ENCODE results near the gene MRPL4. TPM values are rescaled to one million over a fixed set of nuclear protein-coding genes. Genes with fewer than 3 reads are reported as not detected.
"Not testable (repeated sequence)": the region's sequence is repeated elsewhere in the genome, so short reads cannot be mapped to it uniquely, and the experiment has no call there.

The MRPL4 gene
- total RNA-seq, 4 donors from 2014 or later, result 18.2 to 56.9 (median 31.1) TPM

DNA sequence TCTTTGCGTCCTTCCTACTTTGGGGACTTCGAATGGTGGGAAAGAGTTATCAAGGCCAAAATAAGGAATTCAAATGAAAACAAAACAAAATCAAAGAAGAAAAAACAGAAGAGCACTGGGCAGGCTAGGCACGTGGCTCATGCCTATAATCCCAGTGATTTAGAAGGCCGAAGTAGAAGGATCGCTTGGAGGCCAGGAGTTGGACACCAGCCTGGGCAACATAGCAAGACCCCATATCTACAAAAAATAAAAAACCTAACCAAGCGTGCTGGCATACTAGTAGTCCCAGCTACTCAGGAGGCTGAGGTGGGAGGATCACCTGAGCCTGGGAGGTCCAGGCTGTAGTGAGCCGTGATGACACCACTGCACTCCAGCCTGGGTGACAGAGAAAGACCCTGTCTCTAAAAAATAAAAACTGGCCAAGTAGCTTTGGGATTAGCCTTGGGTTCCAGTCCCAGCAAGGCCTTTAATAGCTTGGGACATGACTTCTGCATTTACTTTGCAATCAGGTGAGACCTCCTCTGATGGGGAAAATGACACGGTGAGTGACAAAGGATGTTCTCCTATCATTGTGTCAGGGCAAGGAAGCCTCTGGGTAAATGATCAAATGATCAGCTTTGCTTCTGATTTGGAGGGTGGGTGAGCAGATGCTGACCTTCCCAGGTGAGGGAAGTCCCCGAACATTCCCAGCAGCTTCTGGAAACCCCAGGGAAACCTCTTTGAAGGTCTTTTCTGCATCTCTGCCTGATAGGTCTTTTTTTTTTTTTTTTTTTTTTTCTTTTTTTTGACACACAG is 26.0 kb downstream of the MRPL4 start:
- H3K4me1 ChIP-seq, result no peaks in the 10 kb centered on the region
- no peak overlapping the region for H3K27ac ChIP-seq
- no peak overlapping the region for H3K4me3 ChIP-seq
- no peak for TF ChIP-seq POLR2A (IDR thresholded peaks at IDR 0.05)
- no peak for DNase-seq
- no peaks in the 10 kb centered on the region for H3K9me3 ChIP-seq
- intact Hi-C loops (cut with DNase I; ENCODE audit: low total_unique reads), result no loop called here
- no peaks in the 10 kb centered on the region for H3K27me3 ChIP-seq
- no peaks in the 10 kb centered on the region for H3K36me3 ChIP-seq

DNA sequence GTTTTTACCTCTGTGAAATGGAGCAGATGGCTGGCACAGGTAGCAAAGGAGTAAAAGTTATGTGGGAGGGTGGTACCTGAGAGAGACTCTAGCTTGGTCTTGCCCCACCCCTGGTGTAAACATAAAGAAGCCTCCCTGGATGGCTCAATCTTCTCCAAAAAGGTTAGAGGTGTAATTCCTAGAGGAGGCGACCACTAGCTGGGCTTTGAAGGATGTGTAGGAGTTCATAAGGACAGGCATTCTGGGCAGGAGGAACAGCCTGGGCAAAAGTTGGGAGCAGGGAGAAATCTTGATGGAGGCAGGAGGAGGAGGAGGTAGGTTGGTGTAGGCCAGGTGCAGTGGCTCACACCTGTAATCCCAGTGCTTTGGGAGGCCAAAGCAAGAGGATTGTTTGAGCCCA is 26.9 kb downstream of the MRPL4 start:
- TF ChIP-seq POLR2A (IDR thresholded peaks at IDR 0.05), result no peak
- TF ChIP-seq, protein P1, sequence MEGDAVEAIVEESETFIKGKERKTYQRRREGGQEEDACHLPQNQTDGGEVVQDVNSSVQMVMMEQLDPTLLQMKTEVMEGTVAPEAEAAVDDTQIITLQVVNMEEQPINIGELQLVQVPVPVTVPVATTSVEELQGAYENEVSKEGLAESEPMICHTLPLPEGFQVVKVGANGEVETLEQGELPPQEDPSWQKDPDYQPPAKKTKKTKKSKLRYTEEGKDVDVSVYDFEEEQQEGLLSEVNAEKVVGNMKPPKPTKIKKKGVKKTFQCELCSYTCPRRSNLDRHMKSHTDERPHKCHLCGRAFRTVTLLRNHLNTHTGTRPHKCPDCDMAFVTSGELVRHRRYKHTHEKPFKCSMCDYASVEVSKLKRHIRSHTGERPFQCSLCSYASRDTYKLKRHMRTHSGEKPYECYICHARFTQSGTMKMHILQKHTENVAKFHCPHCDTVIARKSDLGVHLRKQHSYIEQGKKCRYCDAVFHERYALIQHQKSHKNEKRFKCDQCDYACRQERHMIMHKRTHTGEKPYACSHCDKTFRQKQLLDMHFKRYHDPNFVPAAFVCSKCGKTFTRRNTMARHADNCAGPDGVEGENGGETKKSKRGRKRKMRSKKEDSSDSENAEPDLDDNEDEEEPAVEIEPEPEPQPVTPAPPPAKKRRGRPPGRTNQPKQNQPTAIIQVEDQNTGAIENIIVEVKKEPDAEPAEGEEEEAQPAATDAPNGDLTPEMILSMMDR (IDR thresholded peaks at IDR 0.05), result no peak
- Histone ChIP-seq H3K27ac (no peak overlapping the region), H3K36me3 (no peaks in the 10 kb centered on the region), H3K4me1 (no peaks in the 10 kb centered on the region), H3K4me3 (no peak overlapping the region), H3K27me3 (no peaks in the 10 kb centered on the region), H3K9me3 (no peaks in the 10 kb centered on the region)
- no peak for DNase-seq
- intact Hi-C loops (cut with DNase I; ENCODE audit: low total_unique reads), result no loop called here

DNA sequence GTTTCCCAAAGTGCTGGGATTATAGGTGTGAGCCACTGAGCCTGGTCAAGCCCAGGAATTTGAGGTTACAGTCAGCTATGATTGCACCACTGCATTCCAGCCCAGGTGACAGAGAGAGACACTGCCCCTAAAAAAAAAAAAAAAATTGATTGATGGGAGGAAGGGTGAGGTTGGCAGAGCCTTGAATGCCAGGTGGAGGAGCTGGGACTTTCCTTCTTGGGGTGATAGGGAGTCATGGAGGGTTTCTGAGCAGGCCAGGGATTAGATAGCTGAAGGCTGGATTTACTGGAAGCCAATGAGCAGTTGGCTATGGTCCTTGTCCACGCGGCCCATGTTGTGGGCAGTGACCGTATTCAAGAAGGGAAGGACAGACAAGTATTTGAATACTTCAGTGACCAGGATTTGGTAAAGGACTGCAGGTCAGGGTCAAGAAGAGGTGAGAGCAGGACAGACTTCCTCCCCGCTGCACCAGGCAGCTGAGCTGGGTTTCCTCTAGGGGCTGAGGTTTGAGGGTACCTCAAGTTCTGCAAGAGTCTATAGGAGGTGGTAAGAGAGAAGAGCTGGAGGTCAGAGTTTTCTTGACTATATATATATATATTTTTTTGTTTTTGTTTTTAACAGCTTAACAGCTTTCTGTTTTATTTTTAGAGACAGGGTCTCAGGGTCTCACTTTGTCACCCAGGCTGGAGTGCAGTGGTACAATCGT is 27.9 kb downstream of the MRPL4 start:
- H3K27me3 ChIP-seq, result no peaks in the 10 kb centered on the region
- H3K4me1 ChIP-seq, result no peaks in the 10 kb centered on the region
- no peaks in the 10 kb centered on the region for H3K9me3 ChIP-seq
- no peak overlapping the region for H3K27ac ChIP-seq
- no peak for DNase-seq
- no peaks in the 10 kb centered on the region for H3K36me3 ChIP-seq
- intact Hi-C loops (cut with DNase I; ENCODE audit: low total_unique reads), result no loop called here
- no peak overlapping the region for H3K4me3 ChIP-seq
- TF ChIP-seq, protein P1 (IDR thresholded peaks at IDR 0.05), result no peak
- no peak for TF ChIP-seq POLR2A (IDR thresholded peaks at IDR 0.05)

DNA sequence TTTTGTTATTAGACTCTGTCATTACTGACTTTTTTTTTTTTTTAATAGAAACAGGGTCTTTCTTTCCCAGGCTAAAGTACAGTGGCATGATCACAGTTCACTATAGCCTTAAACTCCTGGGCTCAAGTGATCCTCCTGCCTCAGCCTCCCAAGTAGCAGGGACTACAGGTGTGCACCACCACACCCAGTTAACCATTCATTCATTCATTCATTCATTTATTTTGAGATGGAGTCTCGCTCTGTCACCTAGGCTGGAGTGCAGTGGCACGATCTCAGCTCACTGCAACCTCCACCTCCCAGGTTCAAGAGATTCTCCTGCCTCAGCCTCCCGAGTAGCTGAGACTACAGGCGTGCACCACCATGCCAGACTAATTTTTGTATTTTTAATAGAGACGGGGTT is 30.0 kb downstream of the MRPL4 start:
- H3K9me3 ChIP-seq; H3K27ac ChIP-seq; intact Hi-C loops (cut with DNase I; ENCODE audit: low total_unique reads); H3K4me3 ChIP-seq; DNase-seq; H3K4me1 ChIP-seq; H3K27me3 ChIP-seq; H3K36me3 ChIP-seq: not testable (repeated sequence)

DNA sequence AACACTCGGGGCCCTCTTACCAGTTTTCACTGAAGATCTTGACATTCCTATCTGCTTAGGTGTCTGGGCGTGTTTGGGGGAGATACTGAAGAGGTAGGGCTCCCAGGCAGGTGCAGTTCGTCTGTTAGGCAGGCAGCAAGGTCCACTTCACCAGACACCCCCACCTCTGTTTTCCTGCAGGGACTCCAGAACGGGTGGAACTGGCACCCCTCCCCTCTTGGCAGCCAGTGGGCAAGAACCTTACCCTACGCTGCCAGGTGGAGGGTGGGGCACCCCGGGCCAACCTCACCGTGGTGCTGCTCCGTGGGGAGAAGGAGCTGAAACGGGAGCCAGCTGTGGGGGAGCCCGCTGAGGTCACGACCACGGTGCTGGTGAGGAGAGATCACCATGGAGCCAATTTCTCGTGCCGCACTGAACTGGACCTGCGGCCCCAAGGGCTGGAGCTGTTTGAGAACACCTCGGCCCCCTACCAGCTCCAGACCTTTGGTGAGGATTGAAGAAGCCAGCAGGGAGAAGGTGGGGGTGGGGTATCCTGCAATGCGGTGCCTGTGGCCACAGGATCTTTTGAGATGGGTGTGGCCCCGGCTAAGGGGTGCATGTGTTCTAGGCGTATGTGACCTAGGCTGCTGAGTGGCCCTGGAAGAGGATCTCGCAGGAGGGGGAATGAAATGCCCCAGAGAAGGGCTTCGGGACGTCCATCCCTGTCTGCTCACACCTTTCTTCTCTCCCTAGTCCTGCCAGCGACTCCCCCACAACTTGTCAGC is 31.5 kb downstream of the MRPL4 start:
- peaks cover 4 to 11% of the 10 kb centered on the region in 2 donors for H3K27me3 ChIP-seq

More for the DNA sequence above, 31.5 kb downstream of the MRPL4 start:
- Histone ChIP-seq H3K4me3 (no peak overlapping the region), H3K4me1 (no peaks in the 10 kb centered on the region), H3K27ac (no peak overlapping the region), H3K9me3 (no peaks in the 10 kb centered on the region), H3K36me3 (no peaks in the 10 kb centered on the region)
- no peak for DNase-seq
- TF ChIP-seq, protein P1 (IDR thresholded peaks at IDR 0.05), result no peak
- TF ChIP-seq POLR2A (IDR thresholded peaks at IDR 0.05), result no peak
- intact Hi-C loops (cut with DNase I; ENCODE audit: low total_unique reads), result no loop called here

Measured in uterus (tissue), 4 donors.